Activated CD8-positive, alpha-beta memory T cell treated with anti-CD3 and anti-CD28 coated beads, Interleukin-2, amount 10 ng/mL, durations not matched to agents 7 days and 5 days (primary cell): ENCODE measurements around the gene SAMD4B. TPM values are rescaled to one million over a fixed set of nuclear protein-coding genes. Genes with fewer than 3 reads are reported as not detected.

Experiments
- ATAC-seq: fragments of 150-1000 bp; cut with Tn5 transposase; one replicate; pipeline ENCODE4 v1.10.0; 2021; ENCODE audit warnings: moderate library complexity
- CTCF ChIA-PET: fragments of 350-600 bp; sonication (Branson Sonifier 250); formaldehyde crosslinking; loops from one replicate; lab custom pipeline; 2021; ENCODE audit warnings: antibody characterized with exemption; lab: Charles Lee
- DNase-seq: peaks from one replicate; pipeline ENCODE4 v3.0.0-alpha.2; 2020
- H3K27ac Mint-ChIP-seq: one replicate; pipeline ENCODE4 v1.8.0; 2021; ENCODE audit warnings: mild to moderate bottlenecking, mixed read lengths
- H3K27me3 Mint-ChIP-seq: one replicate; pipeline ENCODE4 v1.8.0; 2021; ENCODE audit warnings: mixed read lengths
- H3K36me3 Mint-ChIP-seq: one replicate; pipeline ENCODE4 v1.8.0; 2021; ENCODE audit warnings: mild to moderate bottlenecking, mixed read lengths
- H3K4me1 Mint-ChIP-seq: one replicate; pipeline ENCODE4 v1.8.0; 2021; ENCODE audit warnings: mixed read lengths
- H3K4me3 Mint-ChIP-seq: one replicate; pipeline ENCODE4 v1.8.0; 2021; ENCODE audit warnings: mild to moderate bottlenecking, moderate library complexity, mixed read lengths
- H3K9me3 Mint-ChIP-seq: one replicate; pipeline ENCODE4 v1.8.0; 2022; ENCODE audit warnings: low read depth, mixed read lengths
- total RNA-seq, 2 experiments: library from RNA; stranded (reverse); gene quantifications; one replicate each; pipeline ENCODE4 v1.2.3, GENCODE V29; 2021

Gene SAMD4B
- total RNA-seq, 2 experiments from 2014 or later: 45.7 to 58.5 TPM

GRCh38 chr19:39408392-39409207 is 66.4 kb downstream of the SAMD4B start:
- peak overlapping the region; percentile 84 for H3K4me3 Mint-ChIP-seq
- H3K27me3 Mint-ChIP-seq: no peaks in the 10 kb centered on the region
- peak overlapping the region; percentile 98 for H3K27ac Mint-ChIP-seq
- no peak for ATAC-seq
- DNase-seq: peak; percentile 61
- CTCF ChIA-PET: interaction anchor here (1.0 to 4.5 kb wide), 5 partner anchors 10 to 81 kb away, joined by 3 to 76 read pairs (median 5); partner anchors contain the start of genes MED29, PAF1 and RPS16
- no peaks in the 10 kb centered on the region for H3K9me3 Mint-ChIP-seq
- peaks cover 27% of the 10 kb centered on the region for H3K36me3 Mint-ChIP-seq
- H3K4me1 Mint-ChIP-seq: peaks cover 47% of the 10 kb centered on the region

DNA sequence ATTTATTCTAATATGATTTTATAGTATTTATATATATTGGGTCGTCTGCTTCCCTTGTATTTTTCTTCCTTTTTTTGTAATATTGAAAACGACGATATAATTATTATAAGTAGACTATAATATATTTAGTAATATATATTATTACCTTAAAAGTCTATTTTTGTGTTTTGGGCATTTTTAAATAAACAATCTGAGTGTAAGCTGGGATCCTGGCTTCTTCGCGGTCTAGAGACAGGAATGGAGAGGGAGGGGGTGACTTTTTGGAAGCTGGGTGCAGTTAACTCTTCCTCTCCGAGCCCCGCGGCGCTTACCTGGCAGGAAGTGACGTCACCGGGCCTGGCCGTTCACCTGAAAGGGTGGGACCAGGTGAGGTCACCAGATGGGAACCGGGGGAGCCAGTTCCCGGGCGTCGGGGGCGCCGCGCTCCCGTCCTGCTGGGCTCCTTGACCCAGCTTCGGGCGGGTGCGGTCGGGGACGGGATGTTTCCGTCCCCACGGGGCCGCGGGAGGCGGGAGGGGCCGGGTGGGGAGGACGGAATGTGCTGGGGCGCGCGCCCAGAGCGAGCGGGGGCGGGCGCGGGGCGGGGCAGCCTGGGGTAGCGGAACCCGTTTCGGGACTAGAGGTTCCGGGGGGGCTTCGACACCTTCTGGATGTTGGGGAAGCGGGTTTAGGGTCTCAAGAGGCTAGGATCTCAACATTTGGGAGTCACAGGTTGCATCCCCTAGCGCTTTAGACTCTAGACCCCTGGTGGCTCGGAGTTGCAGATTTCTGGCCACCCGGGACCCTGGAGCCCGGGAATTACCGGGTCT is 67.2 kb downstream of the SAMD4B start:
- H3K4me1 Mint-ChIP-seq: peaks cover 50% of the 10 kb centered on the region
- no peaks in the 10 kb centered on the region for H3K9me3 Mint-ChIP-seq
- DNase-seq (peak; percentile 93), ATAC-seq (peak; percentile 5)
- CTCF ChIA-PET: interaction anchor here (1.0 to 4.5 kb wide), 4 partner anchors 11 to 82 kb away, joined by 3 to 76 read pairs (median 9); partner anchors contain the start of genes MED29, PAF1 and RPS16
- peaks cover 29% of the 10 kb centered on the region for H3K36me3 Mint-ChIP-seq
- H3K27ac Mint-ChIP-seq: peak overlapping the region; percentile 98
- H3K27me3 Mint-ChIP-seq: no peaks in the 10 kb centered on the region
- peak overlapping the region; percentile 84 for H3K4me3 Mint-ChIP-seq

DNA sequence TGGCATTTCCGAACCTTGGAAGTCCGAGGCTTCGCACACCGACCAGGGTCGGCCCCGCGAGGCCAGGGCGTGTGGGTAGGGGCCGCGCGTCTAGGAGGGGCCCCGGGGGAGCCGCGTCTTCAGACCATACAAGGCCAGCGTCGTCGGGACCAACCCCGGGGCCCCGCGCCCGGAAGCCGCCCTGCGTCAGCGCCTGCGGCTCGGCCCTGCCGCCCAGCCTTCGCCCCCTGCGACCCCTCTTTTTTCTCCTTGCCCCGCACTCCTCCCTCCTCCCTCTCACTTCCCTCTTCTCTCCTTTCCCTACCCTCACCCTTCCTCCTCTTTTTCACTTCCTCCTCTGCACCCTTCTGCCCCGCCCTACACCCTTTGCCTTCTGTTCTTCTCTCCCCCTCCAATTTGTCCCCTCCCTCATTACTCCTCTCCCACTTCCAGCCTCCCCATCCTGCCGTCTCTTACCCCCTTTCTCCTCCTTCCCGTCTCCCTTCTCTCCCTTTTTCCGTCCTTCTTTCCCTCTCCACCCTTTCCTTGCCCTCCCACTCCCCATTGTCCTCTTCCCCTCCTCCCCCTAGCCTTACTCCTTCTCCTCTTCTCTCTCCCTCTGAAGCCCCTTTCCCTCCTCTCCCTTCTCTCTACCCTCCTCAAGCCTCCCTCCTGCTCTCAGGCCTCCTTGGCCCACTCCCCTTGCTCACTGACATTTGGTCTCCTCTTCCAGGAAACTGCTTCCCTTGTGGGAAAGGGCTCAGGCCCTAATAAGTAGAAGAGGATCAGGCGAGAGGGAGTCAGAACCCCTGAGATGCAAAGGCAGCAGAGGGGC is 68.0 kb downstream of the SAMD4B start:
- Mint-ChIP-seq H3K4me1 (peaks cover 50% of the 10 kb centered on the region), H3K9me3 (no peaks in the 10 kb centered on the region), H3K27ac (peak overlapping the region; percentile 87), H3K27me3 (no peaks in the 10 kb centered on the region), H3K4me3 (peak overlapping the region; percentile 84), H3K36me3 (peaks cover 31% of the 10 kb centered on the region)
- CTCF ChIA-PET: interaction anchor here (4.5 kb wide), 1 partner anchor 12 kb away, joined by 76 read pairs; no protein-coding TSS in a partner anchor
- DNase-seq (peak; percentile 82), ATAC-seq (peak; percentile 20)

DNA sequence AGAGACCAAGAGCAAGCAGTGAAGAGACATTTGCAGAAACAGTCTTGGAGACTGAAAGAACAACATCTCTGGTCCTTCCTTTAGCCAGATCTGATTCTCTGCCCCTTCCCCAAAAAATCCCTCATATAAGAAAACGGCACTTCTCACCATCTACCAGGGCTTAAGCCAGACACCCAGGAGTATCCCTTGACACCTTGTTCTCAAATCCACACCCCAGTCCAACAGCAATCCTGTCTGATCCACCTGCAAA is 68.5 kb downstream of the SAMD4B start:
- ATAC-seq: no peak
- Mint-ChIP-seq H3K4me1 (peaks cover 47% of the 10 kb centered on the region), H3K4me3 (peak overlapping the region; percentile 84), H3K9me3 (no peaks in the 10 kb centered on the region), H3K27ac (peak overlapping the region; percentile 87), H3K36me3 (peaks cover 31% of the 10 kb centered on the region), H3K27me3 (no peaks in the 10 kb centered on the region)
- CTCF ChIA-PET: interaction anchor here (1.9 to 2.3 kb wide), 3 partner anchors 9 to 289 kb away, joined by 7 to 152 read pairs (median 46); no protein-coding TSS in a partner anchor
- no peak for DNase-seq

- peaks cover 42% of the 10 kb centered on the region for H3K4me1 Mint-ChIP-seq
- H3K36me3 Mint-ChIP-seq: peaks cover 31% of the 10 kb centered on the region
- H3K4me3 Mint-ChIP-seq: peak overlapping the region; percentile 84
- CTCF ChIA-PET: interaction anchor here (1.0 to 2.3 kb wide), 20 partner anchors 9 to 301 kb away, joined by 3 to 152 read pairs (median 6); partner anchors contain the start of genes GMFG, MED29, PAF1 and RPS16
- H3K9me3 Mint-ChIP-seq: no peaks in the 10 kb centered on the region
- DNase-seq (no peak), ATAC-seq (no peak)
- no peaks in the 10 kb centered on the region for H3K27me3 Mint-ChIP-seq
- peak overlapping the region; percentile 87 for H3K27ac Mint-ChIP-seq
These were observed 69.0 kb downstream of the SAMD4B start for GRCh38 chr19:39411081-39411831.

DNA sequence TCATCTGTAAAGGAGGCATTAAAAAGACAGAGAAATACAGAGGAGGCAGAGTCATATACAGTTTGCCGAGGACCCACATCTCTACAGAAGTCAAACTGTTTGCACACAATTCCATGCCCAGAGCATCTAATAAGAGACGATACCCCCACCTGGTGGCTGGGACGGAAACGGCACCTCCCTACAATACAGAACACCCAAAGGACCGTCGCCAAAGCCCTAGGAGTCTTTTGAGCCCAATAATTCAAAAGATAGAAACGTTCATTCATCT is 69.5 kb downstream of the SAMD4B start:
- Mint-ChIP-seq H3K4me3 (peak overlapping the region; percentile 84), H3K9me3 (no peaks in the 10 kb centered on the region), H3K27me3 (no peaks in the 10 kb centered on the region), H3K36me3 (peaks cover 31% of the 10 kb centered on the region), H3K4me1 (peaks cover 41% of the 10 kb centered on the region), H3K27ac (peak overlapping the region; percentile 87)
- DNase-seq: peak; percentile 95
- ATAC-seq: peak; percentile 34
- CTCF ChIA-PET: interaction anchor here (0.7 to 2.3 kb wide), 22 partner anchors 10 to 301 kb away, joined by 3 to 152 read pairs (median 6); partner anchors contain the start of genes EID2B, GMFG, MED29 and PAF1

- DNase-seq (peak; percentile 98), ATAC-seq (peak; percentile 66)
- no peaks in the 10 kb centered on the region for H3K27me3 Mint-ChIP-seq
- peaks cover 28% of the 10 kb centered on the region for H3K36me3 Mint-ChIP-seq
- peak within 1 kb of the TSS; percentile 87 for H3K27ac Mint-ChIP-seq
- peaks cover 41% of the 10 kb centered on the region for H3K4me1 Mint-ChIP-seq
- CTCF ChIA-PET: interaction anchor here (0.5 to 2.3 kb wide), 23 partner anchors 9 to 302 kb away, joined by 3 to 152 read pairs (median 5); partner anchors contain the start of genes EID2B, GMFG, MED29 and PAF1
- no peaks in the 10 kb centered on the region for H3K9me3 Mint-ChIP-seq
- H3K4me3 Mint-ChIP-seq: peak within 1 kb of the TSS; percentile 84
These were observed 70.1 kb downstream of the SAMD4B start, which contains the start of gene PLEKHG2 for GRCh38 chr19:39412100-39412866. TSS of gene PLEKHG2 (plus strand) at chr19:39412669. CDS start at chr19:39414087, 1,418 bp downstream.

- Mint-ChIP-seq H3K27ac (peak overlapping the region; percentile 87), H3K4me3 (peak overlapping the region; percentile 84), H3K27me3 (no peaks in the 10 kb centered on the region), H3K9me3 (no peaks in the 10 kb centered on the region), H3K4me1 (peaks cover 41% of the 10 kb centered on the region), H3K36me3 (peaks cover 26% of the 10 kb centered on the region)
- CTCF ChIA-PET: interaction anchor here (0.5 to 2.3 kb wide), 10 partner anchors 11 to 293 kb away, joined by 4 to 152 read pairs (median 9); partner anchors contain the start of genes EID2B, MED29, PAF1 and RPS16
- DNase-seq (no peak), ATAC-seq (no peak)
These were observed 70.6 kb downstream of the SAMD4B start for GRCh38 chr19:39412867-39413271.

GRCh38 chr19:39413272-39413910 is 71.2 kb downstream of the SAMD4B start:
- H3K27ac Mint-ChIP-seq: peak overlapping the region; percentile 87
- no peak for DNase-seq

DNA sequence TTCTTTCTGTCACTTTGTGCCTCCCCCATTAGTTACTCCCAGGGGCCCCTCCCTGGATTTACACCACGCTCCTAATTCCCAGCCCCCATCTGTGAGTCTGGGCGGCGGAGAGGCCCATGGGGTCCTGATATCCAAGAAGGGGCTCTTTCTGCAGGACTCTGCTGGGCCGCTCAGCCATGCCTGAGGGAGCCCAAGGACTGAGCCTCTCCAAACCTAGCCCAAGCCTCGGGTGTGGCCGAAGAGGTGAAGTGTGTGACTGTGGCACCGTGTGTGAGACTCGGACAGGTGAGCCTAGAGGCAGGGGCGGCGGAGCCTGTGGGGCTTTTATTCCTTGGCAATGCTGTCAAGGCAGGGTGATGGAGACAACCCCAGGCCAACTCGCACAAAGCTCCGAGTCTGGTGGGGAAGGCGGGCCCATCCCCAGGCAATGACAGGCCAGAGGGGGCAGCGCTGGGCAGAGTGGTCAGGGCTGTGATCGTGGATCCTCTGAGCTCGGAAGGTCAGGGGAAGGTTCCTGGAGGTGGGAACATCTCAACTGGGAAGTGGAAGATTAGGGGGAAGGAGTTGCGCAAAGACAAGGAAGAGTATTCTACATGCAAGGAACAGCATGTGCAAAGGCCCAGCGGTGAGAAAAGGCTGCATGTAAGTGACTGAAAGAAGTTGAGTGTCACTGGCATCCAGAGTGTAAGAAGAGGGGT is 71.8 kb downstream of the SAMD4B start:
- H3K9me3 Mint-ChIP-seq: no peaks in the 10 kb centered on the region
- peak overlapping the region; percentile 78 for H3K27ac Mint-ChIP-seq
- DNase-seq (no peak), ATAC-seq (no peak)
- no peaks in the 10 kb centered on the region for H3K27me3 Mint-ChIP-seq
- H3K4me1 Mint-ChIP-seq: peaks cover 39% of the 10 kb centered on the region
- H3K4me3 Mint-ChIP-seq: peak overlapping the region; percentile 84
- CTCF ChIA-PET: interaction anchor here (0.9 to 1.9 kb wide), 7 partner anchors 12 to 305 kb away, joined by 3 to 9 read pairs (median 4); partner anchors contain the start of gene RPS16
- H3K36me3 Mint-ChIP-seq: peaks cover 16% of the 10 kb centered on the region

More at GRCh38 chr19:39413272-39413910, 71.2 kb downstream of the SAMD4B start:
- H3K9me3 Mint-ChIP-seq: no peaks in the 10 kb centered on the region
- H3K4me1 Mint-ChIP-seq: peaks cover 41% of the 10 kb centered on the region
- CTCF ChIA-PET: interaction anchor here (1.1 to 1.9 kb wide), 5 partner anchors 13 to 304 kb away, joined by 3 to 9 read pairs (median 5); partner anchors contain the start of gene RPS16
- H3K4me3 Mint-ChIP-seq: peak overlapping the region; percentile 84
- H3K27me3 Mint-ChIP-seq: no peaks in the 10 kb centered on the region
- H3K36me3 Mint-ChIP-seq: peaks cover 22% of the 10 kb centered on the region
- no peak for ATAC-seq
